Effector CD8-positive, alpha-beta T cell (primary cell): ENCODE data around the gene FKBP2.

Experiments
- DNase-seq: peaks from one replicate; lab custom pipeline; 2025; lab: John Stamatoyannopoulos, UW

Gene FKBP2

DNA sequence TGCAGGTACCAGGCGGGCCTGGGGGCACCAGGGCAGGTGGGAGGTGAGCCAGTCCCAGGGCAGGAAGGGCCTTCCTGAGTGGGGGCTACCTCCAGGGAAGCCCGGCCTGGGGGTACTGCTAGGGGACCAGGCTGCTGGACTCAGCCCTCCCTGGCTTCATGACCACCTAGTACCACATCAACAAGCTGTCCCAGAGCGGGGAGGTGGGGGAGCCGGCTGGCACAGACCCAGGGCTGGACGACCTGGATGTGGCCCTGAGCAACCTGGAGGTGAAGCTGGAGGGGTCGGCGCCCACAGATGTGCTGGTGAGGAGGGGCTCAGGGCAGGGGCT, 21.6 kb upstream of the FKBP2 start:
- DNase-seq = no peak

DNA sequence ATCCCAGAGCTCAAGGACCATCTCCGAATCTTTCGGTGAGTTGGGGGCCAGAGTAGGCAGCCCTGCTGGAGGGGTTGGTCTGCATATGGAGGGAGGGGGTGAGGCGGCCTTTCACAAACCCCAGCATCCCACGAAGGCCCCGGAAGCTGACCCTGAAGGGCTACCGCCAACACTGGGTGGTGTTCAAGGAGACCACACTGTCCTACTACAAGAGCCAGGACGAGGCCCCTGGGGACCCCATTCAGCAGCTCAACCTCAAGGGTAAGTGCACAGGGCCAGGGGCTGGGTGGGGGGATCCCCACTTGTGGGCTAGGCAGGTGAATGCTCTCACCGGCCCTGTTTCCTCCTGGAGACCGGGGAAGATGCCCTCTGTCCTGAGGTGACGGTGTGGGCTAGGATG, 21.1 kb upstream of the FKBP2 start:
- no peak for DNase-seq

DNA sequence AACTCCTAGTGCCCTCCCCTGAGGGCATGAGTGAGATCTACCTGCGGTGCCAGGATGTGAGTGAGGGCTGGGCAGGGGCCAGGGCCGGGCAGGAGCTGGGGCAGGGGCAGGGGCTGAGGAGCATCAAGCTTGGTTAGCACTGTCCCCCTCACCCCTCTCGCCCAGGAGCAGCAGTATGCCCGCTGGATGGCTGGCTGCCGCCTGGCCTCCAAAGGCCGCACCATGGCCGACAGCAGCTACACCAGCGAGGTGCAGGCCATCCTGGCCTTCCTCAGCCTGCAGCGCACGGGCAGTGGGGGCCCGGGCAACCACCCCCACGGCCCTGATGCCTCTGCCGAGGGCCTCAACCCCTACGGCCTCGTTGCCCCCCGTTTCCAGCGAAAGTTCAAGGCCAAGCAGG, 20.6 kb upstream of the FKBP2 start:
- no peak for DNase-seq

DNA sequence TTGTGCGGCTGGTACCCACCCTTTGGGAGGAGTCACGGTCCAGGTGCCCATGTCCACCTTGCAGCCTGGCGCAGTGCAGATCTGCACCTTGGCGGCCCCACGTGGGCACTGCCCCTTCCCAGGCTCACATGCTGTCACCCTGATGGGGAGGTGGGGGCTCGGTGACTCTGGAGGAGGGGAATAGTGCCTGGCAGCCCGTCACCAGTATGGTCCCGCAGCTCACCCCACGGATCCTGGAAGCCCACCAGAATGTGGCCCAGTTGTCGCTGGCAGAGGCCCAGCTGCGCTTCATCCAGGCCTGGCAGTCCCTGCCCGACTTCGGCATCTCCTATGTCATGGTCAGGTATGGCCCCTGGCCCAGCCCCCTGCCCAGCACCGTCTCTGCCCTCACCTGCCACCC, 20.1 kb upstream of the FKBP2 start:
- DNase-seq = no peak

DNA sequence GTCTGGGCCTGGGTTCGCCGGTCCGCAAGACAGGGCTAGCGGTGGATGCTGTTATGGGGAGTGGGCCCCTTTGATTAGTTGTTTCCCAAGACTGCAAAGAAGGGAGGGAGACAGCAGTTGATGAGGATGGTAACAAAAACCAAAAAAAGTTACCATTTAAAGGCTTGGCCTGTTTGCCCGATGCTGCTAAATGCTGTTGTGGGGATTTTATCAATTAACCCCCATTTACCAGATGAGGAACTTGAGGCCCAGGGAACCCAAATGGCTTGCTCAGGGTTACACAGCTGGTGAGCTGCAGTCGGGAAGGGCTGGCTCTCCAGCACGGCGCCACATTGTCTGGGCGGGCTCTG, 18.3 kb upstream of the FKBP2 start:
- no peak for DNase-seq

DNA sequence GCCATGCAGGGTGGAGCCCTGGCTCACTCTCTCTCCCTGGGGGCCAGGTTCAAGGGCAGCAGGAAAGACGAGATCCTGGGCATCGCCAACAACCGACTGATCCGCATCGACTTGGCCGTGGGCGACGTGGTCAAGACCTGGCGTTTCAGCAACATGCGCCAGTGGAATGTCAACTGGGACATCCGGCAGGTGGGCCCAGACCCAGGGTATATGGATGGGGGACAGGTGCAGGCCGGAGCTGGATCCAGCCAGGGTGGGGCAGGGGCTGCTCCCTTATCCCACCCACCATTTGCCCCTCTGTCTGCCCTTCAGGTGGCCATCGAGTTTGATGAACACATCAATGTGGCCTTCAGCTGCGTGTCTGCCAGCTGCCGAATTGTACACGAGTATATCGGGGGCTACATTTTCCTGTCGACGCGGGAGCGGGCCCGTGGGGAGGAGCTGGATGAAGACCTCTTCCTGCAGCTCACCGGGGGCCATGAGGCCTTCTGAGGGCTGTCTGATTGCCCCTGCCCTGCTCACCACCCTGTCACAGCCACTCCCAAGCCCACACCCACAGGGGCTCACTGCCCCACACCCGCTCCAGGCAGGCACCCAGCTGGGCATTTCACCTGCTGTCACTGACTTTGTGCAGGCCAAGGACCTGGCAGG, 17.8 kb upstream of the FKBP2 start:
- no peak for DNase-seq

DNA sequence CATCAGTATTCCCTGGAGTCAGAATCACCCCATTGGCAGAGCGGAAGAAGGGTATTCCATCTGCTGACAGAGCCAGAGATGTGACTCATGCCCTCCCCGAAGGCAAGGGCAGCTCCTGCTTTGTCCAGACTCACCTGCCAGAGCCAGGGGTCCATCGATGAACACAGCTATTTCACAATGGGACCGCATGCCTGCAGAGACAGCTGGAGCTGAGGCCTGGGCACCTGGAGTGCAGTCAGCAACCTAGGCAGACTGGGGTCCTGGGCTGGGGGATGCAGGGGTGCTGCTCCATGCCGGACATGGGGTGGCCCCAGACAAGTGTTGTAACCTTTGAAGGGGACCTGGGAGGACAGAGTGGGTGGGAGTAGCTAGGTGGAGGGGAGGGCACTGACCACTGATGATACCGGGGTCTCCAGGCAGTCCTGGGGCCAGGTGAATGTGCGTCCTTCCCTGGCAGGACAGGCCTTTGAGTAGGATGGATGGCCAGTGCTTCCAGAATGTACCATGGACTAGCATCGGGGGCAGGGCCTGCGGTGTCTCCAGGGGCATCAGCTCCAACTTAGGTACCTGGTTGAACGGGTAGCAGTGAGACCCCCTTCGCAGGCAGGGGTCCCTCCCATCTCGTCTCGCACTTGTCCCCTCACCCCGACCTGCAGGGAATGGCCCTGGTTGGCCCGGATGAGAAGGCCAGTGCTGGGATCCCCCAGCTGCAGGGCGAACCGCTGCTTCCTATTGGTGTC, 16.6 kb upstream of the FKBP2 start:
- no peak for DNase-seq

DNA sequence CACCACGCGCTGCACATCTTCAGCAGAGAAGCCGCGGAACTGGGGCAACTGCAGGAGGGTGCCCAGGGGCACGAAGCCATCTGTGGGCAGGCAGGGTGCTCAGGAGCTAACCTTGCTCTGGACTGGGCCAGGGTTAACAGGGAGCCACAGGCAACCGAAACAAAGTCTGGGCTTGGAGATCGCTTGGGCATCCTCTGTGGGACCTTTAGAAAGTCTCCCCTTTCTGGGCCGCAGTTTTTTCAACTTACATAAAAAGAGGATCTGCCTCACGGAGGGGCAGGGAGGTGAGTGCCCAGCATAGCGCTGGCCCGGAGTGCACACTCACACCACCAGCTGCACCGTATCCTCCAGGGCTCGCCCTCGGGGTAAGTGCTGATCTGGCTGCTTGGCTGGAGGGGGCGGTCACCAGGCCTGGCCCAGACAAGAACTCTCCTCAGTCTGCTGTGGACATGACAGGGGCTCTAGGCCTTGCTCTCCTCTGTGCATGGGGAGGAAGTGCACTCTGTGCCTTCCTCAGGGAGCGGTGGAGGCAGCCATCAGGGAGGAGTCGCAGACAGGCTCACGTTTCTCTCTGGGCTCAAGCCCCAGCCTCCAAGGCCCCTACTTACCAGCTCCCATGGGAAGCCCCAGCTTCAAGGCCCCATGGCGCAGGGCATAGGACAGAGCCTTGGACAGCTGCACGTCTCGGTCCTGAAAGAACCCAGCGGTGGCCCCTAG, 15.8 kb upstream of the FKBP2 start:
- DNase-seq = no peak

DNA sequence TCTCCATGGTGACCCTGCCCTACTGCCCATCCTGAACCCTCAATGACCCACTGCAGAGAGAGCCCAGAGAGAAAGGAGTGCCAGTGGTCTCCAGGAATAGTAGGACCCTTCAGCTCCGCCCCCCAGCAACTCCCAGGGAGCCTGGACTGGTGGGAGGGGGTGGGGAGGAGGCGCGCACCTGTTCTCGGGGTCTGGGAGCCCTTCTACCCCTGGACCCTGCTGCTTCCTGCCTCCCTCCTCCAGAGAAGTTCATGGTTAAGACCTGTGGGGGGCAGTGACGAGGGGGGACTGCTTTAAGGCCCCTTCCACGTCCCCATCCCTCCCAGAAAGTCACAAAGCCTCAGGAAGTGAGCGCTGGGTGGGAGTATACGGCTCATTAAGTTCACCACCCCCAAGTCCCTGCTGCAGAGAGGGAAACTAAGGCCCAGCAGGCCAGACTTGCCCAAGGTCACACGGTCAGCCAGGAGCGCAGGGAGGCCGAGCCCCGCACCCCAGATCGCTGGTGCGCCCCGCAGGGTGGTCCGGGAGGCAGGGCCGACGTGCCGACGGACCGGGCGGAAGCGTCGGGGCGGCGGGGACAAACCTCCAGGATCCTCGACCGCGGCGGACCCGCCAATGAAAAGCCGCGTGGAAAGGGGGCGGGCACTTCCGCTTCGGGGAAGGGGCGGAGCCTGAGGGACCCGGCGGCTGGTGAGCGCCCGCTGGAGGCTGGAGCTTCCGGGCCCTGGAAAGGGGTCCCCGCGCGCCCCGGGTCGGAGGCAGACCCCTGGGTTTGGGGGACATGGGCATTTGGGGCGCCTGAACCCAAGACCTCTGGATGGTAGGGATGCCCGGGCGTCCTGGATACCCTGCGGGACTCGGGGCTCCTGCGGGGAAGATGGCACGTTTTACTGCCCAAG, 15.0 kb upstream of the FKBP2 start, which contains the start of the genes NUDT22 and TRPT1:
Gene NUDT22 (plus strand): TSS at position 667 of the 899 bp plus-strand sequence. CDS start 379 bp downstream, outside the sequence.
Gene TRPT1 (minus strand): TSS at position 579 of the 899 bp plus-strand sequence. CDS start 326 bp downstream, at position 253.
- DNase-seq = peak; percentile 84

DNA sequence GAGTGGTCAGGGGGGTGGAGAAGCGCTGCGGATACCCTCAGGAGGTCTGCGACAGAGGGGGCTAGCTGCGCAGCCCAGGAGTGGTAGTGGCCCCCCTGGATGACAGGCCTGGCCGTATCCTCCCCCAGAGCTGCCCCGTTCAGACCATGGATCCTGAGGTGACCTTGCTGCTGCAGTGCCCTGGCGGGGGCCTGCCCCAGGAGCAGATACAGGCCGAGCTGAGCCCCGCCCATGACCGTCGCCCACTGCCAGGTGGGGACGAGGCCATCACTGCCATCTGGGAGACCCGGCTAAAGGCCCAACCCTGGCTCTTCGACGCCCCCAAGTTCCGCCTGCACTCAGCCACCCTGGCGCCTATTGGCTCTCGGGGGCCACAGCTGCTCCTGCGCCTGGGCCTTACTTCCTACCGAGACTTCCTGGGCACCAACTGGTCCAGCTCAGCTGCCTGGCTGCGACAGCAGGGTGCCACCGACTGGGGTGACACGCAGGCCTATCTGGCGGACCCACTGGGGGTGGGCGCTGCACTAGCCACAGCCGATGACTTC, 14.3 kb upstream of the FKBP2 start:
- peak; percentile 49 for DNase-seq

DNA sequence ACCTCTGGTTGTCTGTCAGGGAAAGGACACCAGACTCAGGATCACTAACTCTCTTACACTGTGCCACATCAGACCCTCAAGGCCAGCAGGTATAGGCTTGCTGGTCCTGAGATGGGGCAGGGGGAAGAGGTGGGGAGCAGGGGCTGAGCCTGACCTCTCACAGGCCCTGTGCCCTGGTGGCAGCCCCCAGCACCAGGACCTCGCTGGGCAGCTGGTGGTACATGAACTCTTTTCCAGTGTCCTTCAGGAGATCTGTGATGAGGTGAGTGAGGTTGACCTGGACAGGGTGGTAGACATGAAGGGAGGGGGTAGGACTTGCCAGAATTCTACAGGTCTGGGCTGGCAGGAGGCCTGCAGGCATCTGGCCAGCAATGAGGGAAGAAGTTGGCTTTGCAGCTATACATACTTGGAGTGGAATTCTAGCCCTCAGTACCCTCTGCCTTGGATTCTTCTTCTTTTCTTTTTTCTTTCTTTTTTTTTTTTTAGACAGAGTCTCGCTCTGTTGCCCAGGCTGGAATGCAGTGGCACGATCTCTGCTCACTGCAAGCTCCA, 13.4 kb upstream of the FKBP2 start:
- DNase-seq = no peak

DNA sequence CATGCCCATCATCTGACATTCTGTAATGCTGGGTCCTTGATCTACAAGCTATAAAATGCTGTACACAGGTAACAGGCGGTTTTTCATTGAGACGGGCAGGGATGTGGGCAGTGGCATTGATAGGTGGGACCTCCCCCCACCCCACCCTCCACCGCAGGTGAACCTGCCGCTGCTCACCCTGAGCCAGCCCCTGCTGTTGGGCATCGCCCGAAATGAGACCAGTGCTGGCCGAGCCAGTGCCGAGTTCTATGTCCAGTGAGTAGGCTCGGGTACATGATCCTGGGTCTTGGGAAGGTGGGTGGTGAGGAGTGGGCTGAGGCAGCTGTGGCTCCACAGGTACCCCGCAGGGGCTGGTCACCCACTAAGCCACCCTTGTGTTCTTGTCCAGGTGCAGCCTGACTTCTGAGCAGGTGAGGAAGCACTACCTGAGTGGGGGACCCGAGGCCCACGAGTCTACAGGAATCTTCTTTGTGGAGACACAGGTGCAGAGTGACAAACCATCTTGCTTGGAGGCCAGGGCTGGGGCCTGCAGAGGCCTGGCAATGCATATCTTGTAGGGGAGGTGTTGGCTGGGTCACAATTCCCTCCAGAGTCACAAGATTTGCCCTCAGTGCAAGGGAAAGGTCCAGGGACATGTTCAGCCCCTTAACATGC, 11.7 kb upstream of the FKBP2 start:
- no peak for DNase-seq

DNA sequence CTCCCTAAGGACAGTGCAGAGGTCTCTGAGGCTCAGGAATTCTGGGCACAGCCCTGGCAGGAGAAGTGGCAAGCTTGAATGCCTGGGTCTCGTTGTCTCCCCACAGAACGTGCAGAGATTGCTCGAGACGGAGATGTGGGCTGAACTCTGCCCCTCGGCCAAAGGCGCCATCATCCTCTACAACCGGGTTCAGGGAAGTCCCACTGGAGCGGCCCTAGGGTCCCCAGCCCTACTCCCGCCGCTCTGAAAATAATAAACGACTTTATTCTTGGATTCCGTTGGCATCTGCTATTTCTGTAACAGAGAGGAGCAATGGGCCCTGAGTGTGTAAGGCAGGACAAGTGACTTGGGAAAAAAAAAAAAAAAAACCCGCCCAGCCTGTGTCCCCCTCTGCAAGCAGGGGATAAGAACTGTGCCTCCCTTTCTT, 11.1 kb upstream of the FKBP2 start:
- DNase-seq = no peak

DNA sequence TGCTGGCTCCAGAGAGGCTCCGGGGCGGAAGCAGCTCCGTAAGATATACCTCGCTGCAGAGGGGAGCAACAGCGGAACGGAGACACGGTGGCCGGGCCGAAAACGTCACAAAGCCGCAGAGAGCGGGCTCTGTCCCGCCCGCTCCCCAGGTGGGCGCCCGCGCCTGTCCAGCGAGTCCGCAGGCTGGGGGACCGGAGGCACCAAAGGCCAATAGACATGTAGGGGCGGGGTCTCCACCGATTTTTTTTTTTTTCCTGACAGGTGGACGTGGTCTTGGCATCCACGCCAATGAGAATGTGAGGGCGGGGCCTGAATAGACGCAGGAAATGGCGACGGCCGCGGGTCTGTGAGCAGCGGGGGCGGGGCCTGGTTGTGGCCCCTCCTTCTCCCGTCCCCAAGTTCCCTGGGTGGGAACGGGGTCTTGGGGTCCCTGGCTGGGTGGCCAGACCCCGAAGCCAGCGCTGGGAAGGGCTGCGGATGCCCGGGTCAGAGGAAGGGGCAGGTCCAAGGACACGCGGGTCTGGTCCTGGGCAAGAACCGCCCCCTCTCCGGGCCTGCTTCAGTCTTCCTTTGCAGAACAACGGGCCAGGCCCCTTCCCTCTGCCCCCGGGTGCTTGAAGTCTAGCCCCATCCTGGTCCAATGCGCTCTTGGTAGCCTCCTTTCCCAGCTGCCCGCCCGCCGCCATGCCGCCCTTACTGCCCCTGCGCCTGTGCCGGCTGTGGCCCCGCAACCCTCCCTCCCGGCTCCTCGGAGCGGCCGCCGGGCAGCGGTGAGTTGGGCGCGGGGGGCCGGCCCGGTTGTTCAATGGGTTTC, 10.5 kb upstream of the FKBP2 start, which contains the start of gene DNAJC4:
Gene DNAJC4 (plus strand): TSS at position 378 of the 814 bp plus-strand sequence. CDS start 307 bp downstream, at position 685.
- DNase-seq = peak; percentile 78

DNA sequence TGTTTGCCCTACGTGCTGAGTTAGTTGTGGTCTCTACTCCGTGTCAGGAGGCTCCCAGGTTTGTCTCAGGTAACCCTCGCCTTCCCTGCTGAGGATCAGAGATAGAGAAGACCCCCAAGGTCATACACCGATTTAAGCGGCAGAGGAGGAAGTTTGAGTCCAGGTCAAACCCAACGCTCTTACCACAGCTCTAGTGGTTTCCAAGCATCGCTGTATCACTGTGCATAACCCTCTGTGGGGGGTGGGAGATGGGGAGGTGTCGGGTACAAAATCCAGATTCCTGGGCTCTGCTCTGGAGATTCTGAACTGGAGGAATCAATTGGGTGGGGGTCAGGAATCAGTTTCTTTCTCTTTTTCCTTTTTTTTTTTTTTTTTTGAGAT, 9.9 kb upstream of the FKBP2 start:
- DNase-seq = no peak

DNA sequence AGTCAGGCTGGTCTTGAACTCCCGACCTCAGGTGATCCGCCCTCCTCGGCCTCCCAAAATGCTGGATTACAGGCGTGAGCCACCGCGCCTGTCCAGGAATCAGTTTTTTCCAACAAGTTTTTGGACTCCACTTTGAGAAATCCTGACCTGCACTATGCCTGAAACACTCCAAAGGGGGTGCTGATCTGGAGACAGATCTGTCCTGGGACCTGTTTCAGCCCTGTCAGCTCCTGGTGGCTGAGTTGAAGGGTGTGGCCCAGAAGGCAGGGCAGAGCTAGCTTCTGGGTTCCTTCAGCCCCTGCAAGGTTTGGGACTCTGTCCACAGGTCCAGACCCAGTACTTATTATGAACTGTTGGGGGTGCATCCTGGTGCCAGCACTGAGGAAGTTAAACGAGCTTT, 9.3 kb upstream of the FKBP2 start:
- DNase-seq = no peak

DNA sequence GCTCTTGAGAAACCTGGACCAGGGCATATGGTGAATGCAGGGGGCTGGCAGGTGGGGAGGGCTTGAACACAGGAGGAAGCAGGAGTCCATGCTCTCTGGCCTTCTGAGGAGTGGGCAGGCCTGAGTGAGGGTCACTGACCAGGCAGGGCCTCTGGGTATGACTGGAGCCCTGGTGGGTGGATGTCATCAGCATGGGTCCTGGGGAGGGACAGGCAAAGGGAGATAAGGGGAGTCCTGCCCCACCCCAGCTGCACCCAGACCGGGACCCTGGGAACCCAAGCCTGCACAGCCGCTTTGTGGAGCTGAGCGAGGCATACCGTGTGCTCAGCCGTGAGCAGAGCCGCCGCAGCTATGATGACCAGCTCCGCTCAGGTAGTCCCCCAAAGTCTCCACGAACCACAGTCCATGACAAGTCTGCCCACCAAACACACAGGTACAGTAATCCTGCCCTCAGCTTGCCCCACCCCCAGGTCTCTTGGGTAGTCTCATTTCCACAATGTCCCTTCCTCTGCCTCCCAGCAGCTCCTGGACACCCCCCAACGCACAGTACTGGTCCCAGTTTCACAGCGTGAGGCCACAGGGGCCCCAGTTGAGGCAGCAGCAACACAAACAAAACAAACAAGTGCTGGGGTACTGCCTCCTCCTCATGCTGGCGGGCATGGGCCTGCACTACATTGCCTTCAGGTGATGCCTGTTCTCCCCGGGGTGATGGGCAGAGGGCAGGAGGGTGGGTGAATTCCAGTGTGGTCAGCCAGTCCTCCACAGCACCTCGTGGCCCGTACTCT, 8.5 kb upstream of the FKBP2 start:
- DNase-seq = no peak

DNA sequence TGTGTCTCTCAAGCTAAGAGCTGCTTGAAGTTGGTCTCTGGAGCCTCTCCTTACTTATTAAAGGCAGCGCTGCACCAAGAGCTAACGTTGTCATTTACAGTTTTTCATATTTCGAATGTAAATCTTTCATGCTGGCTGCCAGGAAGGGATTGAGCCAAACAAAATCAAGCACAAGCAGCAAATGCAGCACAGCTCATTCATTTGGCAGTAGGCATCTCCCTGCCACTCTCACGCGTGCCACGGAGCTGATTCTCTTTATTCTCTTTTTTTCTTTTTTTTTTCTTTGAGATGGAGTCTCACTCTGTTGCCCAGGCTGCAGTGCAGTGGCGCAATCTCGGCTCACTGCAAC, 8.0 kb upstream of the FKBP2 start:
- no peak for DNase-seq

DNA sequence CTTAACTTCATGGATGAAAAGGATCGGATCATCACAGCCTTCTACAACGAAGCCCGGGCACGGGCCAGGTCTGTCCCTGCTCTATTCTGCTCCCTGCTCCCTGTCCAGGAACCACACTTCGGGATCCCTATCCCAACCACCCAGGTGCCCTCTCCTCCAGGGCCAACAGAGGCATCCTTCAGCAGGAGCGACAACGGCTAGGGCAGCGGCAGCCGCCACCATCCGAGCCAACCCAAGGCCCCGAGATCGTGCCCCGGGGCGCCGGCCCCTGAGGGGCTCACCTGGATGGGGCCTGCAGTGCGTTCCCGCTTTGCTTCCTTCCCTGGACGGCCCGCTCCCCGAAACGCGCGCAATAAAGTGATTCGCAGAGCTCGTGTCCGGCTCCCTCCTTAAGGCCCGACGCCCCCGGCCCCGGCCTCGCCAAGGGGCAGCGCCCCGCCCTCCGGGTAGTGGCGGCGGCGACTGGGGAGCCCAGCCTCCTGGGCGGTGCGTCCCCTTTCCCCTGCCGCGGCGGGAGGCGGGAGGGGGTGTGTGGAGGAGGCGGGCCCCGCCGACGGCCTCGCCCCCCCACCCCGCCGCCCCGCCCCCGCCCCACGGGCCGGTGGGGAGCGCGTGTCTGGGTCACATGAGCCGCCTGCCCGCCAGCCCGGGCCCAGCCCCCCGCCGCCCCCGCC, 6.8 kb upstream of the FKBP2 start, which contains the start of gene VEGFB:
Gene VEGFB (plus strand): TSS at position 672 of the 674 bp plus-strand sequence. CDS start 250 bp downstream, outside the sequence.
- DNase-seq = peak; percentile 67
